ENCODE data around the gene TGFB1. TPM values are rescaled to one million over a fixed set of nuclear protein-coding genes. Genes with fewer than 3 reads are reported as not detected.

The TGFB1 gene
- total and polyA plus RNA-seq, 2 of the 13 experiments (the other 11 are each of a cell fraction or from before 2014, with no cell fraction given), result 4.1 to 5.4 TPM

DNA sequence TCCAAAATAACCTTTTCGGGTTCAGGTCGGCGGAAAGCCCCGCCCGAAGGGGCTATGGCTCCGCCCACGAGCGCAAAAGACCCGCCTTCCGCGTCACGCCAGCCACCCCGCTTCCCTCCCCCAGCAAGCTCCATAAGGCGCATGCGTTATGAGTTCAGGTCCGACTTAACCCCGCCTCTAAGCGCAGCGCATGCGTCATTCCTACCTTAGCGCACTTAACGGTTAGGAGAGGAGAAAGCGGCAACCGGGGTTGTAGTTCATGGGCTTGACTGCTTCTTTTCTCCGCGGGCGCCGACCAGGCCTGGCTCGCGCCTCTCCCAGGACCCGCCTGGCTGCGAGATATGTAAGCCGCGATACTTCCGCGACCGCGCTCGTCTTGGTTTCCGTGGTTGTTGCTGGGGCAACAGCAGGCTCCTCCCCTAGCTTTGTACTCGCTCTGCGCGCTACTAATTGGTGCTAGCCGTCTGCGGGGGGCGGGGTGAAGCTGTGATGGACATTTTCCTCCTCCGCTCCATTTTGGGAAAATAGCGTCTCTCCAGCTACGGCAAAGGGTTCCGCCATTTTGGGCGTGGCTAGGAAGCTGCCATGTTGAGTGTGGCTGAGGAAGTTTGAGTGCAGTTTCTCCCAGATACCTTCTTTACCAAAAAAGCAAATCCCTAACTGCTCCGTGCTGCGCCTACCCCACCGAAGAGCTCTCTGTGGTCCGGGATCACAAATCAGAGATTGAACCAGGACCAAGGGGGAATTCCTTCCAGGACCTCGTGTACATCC lies 10.2 kb upstream of the TGFB1 start, which contains the start of gene B9D2 (continued):
- TF ChIP-seq, protein P1, sequence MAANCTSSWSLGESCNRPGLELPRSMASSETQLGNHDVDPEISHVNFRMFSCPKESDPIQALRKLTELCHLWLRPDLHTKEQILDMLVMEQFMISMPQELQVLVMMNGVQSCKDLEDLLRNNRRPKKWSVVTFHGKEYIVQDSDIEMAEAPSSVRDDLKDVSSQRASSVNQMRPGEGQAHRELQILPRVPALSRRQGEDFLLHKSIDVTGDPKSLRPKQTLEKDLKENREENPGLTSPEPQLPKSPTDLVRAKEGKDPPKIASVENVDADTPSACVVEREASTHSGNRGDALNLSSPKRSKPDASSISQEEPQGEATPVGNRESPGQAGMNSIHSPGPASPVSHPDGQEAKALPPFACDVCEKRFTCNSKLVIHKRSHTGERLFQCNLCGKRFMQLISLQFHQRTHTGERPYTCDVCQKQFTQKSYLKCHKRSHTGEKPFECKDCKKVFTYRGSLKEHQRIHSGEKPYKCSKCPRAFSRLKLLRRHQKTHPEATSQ (CRISPR knock-in tag; IDR thresholded peaks at IDR 0.05; ENCODE audit: borderline replicate concordance), result no peak
- 0 out of 2 replicates have a peak, but pooled peaks have one; percentile 51 for TF ChIP-seq ZNF337 (CRISPR knock-in tag; IDR thresholded peaks at IDR 0.05; ENCODE audit: borderline replicate concordance, low read depth)
- TF ChIP-seq ZFY (CRISPR knock-in tag; IDR thresholded peaks at IDR 0.05), result peak; percentile 34
- peak; percentile 91; the same call in 1 of the 2 replicates for TF ChIP-seq ZNF619 (CRISPR knock-in tag; IDR thresholded peaks at IDR 0.05)
- no peak; the same call in 1 of the 2 replicates for TF ChIP-seq RXRA (CRISPR knock-in tag; IDR thresholded peaks at IDR 0.05)
- peak; percentile 14; the same call in 1 of the 2 replicates for TF ChIP-seq SALL2 (CRISPR knock-in tag; IDR thresholded peaks at IDR 0.05)
- TF ChIP-seq, protein P2, sequence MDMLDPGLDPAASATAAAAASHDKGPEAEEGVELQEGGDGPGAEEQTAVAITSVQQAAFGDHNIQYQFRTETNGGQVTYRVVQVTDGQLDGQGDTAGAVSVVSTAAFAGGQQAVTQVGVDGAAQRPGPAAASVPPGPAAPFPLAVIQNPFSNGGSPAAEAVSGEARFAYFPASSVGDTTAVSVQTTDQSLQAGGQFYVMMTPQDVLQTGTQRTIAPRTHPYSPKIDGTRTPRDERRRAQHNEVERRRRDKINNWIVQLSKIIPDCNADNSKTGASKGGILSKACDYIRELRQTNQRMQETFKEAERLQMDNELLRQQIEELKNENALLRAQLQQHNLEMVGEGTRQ (IDR thresholded peaks at IDR 0.05; ENCODE audit: low read depth, low read length), result no peak
- TF ChIP-seq, protein P2 (CRISPR knock-in tag; IDR thresholded peaks at IDR 0.05; ENCODE audit: borderline replicate concordance), result no peak; the same call in 1 of the 2 replicates
- TF ChIP-seq, protein P3, sequence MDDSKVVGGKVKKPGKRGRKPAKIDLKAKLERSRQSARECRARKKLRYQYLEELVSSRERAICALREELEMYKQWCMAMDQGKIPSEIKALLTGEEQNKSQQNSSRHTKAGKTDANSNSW (CRISPR knock-in tag; IDR thresholded peaks at IDR 0.05; ENCODE audit: borderline replicate concordance), result 0 out of 2 replicates have a peak, but pooled peaks have one; percentile 29
- TF ChIP-seq ZMAT3 (CRISPR knock-in tag; conservative IDR thresholded peaks at IDR 0.05), result 0 out of 2 replicates have a peak, but pooled peaks have one; percentile 16
- TF ChIP-seq SAP130 (CRISPR knock-in tag; IDR thresholded peaks at IDR 0.05; ENCODE audit: low read depth), result peak; percentile 76
- TF ChIP-seq ZNF354B (CRISPR knock-in tag; IDR thresholded peaks at IDR 0.05), result no peak
- TF ChIP-seq ZNF550 (CRISPR knock-in tag; IDR thresholded peaks at IDR 0.05; ENCODE audit: borderline replicate concordance), result no peak
- TF ChIP-seq, protein P4, sequence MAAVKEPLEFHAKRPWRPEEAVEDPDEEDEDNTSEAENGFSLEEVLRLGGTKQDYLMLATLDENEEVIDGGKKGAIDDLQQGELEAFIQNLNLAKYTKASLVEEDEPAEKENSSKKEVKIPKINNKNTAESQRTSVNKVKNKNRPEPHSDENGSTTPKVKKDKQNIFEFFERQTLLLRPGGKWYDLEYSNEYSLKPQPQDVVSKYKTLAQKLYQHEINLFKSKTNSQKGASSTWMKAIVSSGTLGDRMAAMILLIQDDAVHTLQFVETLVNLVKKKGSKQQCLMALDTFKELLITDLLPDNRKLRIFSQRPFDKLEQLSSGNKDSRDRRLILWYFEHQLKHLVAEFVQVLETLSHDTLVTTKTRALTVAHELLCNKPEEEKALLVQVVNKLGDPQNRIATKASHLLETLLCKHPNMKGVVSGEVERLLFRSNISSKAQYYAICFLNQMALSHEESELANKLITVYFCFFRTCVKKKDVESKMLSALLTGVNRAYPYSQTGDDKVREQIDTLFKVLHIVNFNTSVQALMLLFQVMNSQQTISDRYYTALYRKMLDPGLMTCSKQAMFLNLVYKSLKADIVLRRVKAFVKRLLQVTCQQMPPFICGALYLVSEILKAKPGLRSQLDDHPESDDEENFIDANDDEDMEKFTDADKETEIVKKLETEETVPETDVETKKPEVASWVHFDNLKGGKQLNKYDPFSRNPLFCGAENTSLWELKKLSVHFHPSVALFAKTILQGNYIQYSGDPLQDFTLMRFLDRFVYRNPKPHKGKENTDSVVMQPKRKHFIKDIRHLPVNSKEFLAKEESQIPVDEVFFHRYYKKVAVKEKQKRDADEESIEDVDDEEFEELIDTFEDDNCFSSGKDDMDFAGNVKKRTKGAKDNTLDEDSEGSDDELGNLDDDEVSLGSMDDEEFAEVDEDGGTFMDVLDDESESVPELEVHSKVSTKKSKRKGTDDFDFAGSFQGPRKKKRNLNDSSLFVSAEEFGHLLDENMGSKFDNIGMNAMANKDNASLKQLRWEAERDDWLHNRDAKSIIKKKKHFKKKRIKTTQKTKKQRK (IDR thresholded peaks at IDR 0.05; ENCODE audit: low read length), result no peak
- no peak for TF ChIP-seq ZNF777 (CRISPR knock-in tag; IDR thresholded peaks at IDR 0.05)
- peak; percentile 51; the same call in 1 of the 2 replicates for TF ChIP-seq ELF3 (CRISPR knock-in tag; IDR thresholded peaks at IDR 0.05)
- TF ChIP-seq SRY (CRISPR knock-in tag; IDR thresholded peaks at IDR 0.05), result peak; percentile 79; the same call in 1 of the 2 replicates
- TF ChIP-seq CREB1 (IDR thresholded peaks at IDR 0.05), result peak; percentile 84
- peak; percentile 87 for TF ChIP-seq CREB1 (CRISPR knock-in tag; IDR thresholded peaks at IDR 0.05)
- TF ChIP-seq JDP2 (CRISPR knock-in tag; IDR thresholded peaks at IDR 0.05; ENCODE audit: borderline replicate concordance), result no peak
- TF ChIP-seq NCOR1 (IDR thresholded peaks at IDR 0.05; ENCODE audit: borderline replicate concordance, low read length), result peak; percentile 33; the same call in 1 of the 2 replicates
- no peak for TF ChIP-seq TBX3 (IDR thresholded peaks at IDR 0.05; ENCODE audit: borderline replicate concordance)
- peak; percentile 54; the same call in 1 of the 2 replicates for TF ChIP-seq NR2C2 (CRISPR knock-in tag; IDR thresholded peaks at IDR 0.05; ENCODE audit: borderline replicate concordance)

All from HepG2 (cell line).